Measurements from ENCODE around the gene NUF2. TPM values are rescaled to one million over a fixed set of nuclear protein-coding genes. Genes with fewer than 3 reads are reported as not detected.
A peak's percentile ranks its signal among the peaks of the same experiment; 100 is the strongest.
"Not testable (repeated sequence)": the region's sequence is repeated elsewhere in the genome, so short reads cannot be mapped to it uniquely, and the experiment has no call there.

Gene NUF2
- total RNA-seq, result 1.0 TPM

DNA sequence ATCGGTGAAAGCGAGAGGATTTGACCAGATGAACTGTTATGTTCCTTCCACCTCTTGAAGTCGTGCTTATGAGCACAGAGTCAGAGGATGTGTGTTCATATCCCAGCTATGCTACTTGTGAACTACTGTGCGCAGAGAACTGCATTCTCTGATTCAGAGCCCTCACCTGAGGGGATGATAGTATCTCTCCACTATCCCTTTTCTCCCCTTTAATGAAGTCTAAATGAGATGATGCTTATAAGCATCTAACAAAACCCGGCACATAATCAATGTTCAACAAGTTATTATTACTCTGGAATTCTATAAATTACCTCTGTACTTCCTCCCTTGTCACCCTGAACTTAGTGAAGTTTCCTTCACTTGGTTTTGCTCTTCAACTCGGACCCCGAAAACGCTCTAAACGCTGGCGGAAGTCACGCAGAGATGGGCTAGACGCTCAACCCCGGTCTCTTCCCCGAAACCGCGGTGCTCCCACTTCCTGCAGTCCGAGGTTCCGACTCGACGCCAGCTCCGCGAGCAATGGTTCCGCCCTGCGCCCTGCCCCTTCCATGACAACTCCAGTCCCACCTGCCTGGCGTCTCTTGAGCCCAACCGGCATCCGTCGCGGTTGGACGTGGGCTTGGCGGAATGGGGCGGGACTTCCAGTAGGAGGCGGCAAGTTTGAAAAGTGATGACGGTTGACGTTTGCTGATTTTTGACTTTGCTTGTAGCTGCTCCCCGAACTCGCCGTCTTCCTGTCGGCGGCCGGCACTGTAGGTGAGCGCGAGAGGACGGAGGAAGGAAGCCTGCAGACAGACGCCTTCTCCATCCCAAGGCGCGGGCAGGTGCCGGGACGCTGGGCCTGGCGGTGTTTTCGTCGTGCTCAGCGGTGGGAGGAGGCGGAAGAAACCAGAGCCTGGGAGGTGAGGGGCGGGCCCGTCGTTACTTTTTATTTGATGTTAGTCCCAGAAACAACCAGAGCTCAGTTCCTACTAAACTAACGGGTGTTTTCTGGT lies at the start of gene NUF2:
TSS of gene NUF2 (plus strand) at position 644 of the 995 bp plus-strand sequence. CDS start 4,098 bp downstream, outside the sequence.
- Histone ChIP-seq H3K4me1 (ENCODE audit: control insufficient read depth in 3 of 3, insufficient read depth in 3 of 3, low read length in 3 of 3) (peaks cover 13 to 14% (median 13%) of the 10 kb centered on the region in 3 donors), H3K9me3 (ENCODE audit: control insufficient read depth in 3 of 3, low read length in 3 of 3) (no peaks in the 10 kb centered on the region), H3K9ac (ENCODE audit: low read depth in 1 of 3, low read length in 3 of 3) (peak within 1 kb of the TSS; percentile 69 to 82 (median 69)), H3K27me3 (ENCODE audit: control insufficient read depth in 3 of 3, insufficient read depth in 3 of 3, low read length in 3 of 3) (no peaks in the 10 kb centered on the region), H3K27ac (ENCODE audit: low read depth, low read length) (peak within 1 kb of the TSS; percentile 56), H3K36me3 (ENCODE audit: control insufficient read depth in 3 of 3, insufficient read depth in 3 of 3, low read length in 3 of 3) (peaks cover 0 to 8% (median 7%) of the 10 kb centered on the region in 3 donors), H3K4me3 (ENCODE audit: low read length in 3 of 3) (peak within 1 kb of the TSS; percentile 77 to 95 (median 78))

DNA sequence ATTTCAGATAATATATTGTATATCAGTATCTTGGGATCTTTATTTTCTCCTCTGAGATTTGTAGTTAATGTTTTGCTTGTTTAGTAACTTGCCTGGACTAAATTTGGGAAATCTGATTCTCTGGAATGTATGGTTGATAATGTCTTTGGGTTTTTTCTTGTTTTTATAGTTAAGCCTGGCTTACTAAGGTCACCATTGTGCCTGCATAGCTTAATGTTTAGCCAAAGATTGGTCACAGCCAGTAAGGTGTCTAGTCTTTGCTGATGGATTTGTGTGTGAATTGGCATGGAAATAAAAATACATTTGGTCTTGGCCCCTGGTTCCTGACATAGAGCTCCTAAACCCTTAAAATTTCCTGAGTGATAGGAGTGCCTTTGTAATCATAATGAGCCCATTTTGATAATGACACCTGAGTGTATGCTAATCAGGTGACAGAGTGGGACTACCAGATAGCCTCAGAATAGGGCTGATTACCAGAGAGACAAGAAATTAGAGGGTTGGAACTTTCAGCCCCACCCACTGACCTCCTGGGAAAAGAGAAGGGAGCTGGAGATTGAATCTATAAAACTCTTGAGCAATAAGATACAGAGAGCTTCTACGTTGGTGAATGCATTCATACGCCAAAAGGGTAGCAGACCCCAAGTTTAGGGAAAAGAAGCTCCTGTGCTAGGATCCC lies 47.9 kb upstream of the NUF2 start:
- Histone ChIP-seq H3K36me3 (ENCODE audit: control insufficient read depth in 3 of 3, insufficient read depth in 3 of 3, low read length in 3 of 3) (no peaks in the 10 kb centered on the region), H3K4me3 (ENCODE audit: low read length in 3 of 3) (no peak overlapping the region), H3K27ac (ENCODE audit: low read depth, low read length) (no peak overlapping the region), H3K9ac (ENCODE audit: low read depth in 1 of 3, low read length in 3 of 3) (no peak overlapping the region), H3K27me3 (ENCODE audit: control insufficient read depth in 3 of 3, insufficient read depth in 3 of 3, low read length in 3 of 3) (no peaks in the 10 kb centered on the region), H3K9me3 (ENCODE audit: control insufficient read depth in 3 of 3, low read length in 3 of 3) (peaks cover 0 to 3% (median 0%) of the 10 kb centered on the region in 3 donors), H3K4me1 (ENCODE audit: control insufficient read depth in 3 of 3, insufficient read depth in 3 of 3, low read length in 3 of 3) (no peaks in the 10 kb centered on the region)

- H3K27me3 ChIP-seq (ENCODE audit: control insufficient read depth in 3 of 3, insufficient read depth in 3 of 3, low read length in 3 of 3), result no peaks in the 10 kb centered on the region
- no peaks in the 10 kb centered on the region for H3K4me1 ChIP-seq (ENCODE audit: control insufficient read depth in 3 of 3, insufficient read depth in 3 of 3, low read length in 3 of 3)
- H3K9ac ChIP-seq (ENCODE audit: low read depth in 1 of 3, low read length in 3 of 3), result no peak overlapping the region
- H3K4me3 ChIP-seq (ENCODE audit: low read length in 3 of 3), result no peak overlapping the region
- peaks cover 0 to 3% (median 0%) of the 10 kb centered on the region in 3 donors for H3K9me3 ChIP-seq (ENCODE audit: control insufficient read depth in 3 of 3, low read length in 3 of 3)
- no peaks in the 10 kb centered on the region for H3K36me3 ChIP-seq (ENCODE audit: control insufficient read depth in 3 of 3, insufficient read depth in 3 of 3, low read length in 3 of 3)
- H3K27ac ChIP-seq (ENCODE audit: low read depth, low read length), result no peak overlapping the region
Measured at GRCh38 chr1:163275222-163275621, 46.5 kb upstream of the NUF2 start.

DNA sequence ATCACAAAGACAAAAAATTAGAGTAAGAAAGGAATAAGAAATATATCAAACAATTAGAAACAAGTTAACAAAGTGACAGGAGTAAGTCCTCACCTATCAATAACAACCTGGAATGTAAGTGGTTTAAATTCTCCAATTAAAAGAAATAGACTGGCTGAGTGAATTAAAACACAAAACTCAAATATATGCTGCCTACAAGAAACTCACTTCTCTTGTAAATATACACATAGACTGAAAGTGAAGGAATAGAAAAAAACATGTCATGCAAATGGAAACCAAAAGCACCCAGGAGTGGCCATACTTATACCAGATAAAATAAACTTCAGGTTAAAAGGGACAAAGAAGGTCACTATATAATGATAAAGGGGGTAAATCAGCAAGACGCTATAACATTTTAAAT lies 43.2 kb upstream of the NUF2 start:
- H3K36me3 ChIP-seq (ENCODE audit: control insufficient read depth in 3 of 3, insufficient read depth in 3 of 3, low read length in 3 of 3), result no peaks in the 10 kb centered on the region
- no peaks in the 10 kb centered on the region for H3K4me1 ChIP-seq (ENCODE audit: control insufficient read depth in 3 of 3, insufficient read depth in 3 of 3, low read length in 3 of 3)

DNA sequence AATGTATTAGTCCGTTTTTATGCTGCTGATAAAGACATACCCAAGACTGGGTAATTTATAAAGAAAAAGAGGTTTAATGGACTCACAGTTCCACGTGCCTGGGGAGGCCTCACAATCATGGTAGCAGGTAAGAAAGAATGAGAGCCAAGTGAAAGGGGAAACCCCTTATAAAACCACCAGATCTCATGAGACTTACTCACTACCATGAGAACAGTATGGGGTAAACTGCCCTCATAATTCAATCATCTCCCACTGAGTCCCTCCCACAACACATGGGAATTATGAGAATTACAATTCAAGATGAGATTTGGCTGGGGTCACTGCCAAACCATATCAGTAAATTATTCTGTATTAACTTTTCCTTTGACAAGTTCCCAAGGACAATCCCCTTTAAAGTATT lies 36.9 kb upstream of the NUF2 start:
- H3K4me3 ChIP-seq (ENCODE audit: low read length in 3 of 3); H3K27me3 ChIP-seq (ENCODE audit: control insufficient read depth in 3 of 3, insufficient read depth in 3 of 3, low read length in 3 of 3); H3K36me3 ChIP-seq (ENCODE audit: control insufficient read depth in 3 of 3, insufficient read depth in 3 of 3, low read length in 3 of 3); H3K9me3 ChIP-seq (ENCODE audit: control insufficient read depth in 3 of 3, low read length in 3 of 3); H3K9ac ChIP-seq (ENCODE audit: low read depth in 1 of 3, low read length in 3 of 3); H3K4me1 ChIP-seq (ENCODE audit: control insufficient read depth in 3 of 3, insufficient read depth in 3 of 3, low read length in 3 of 3); H3K27ac ChIP-seq (ENCODE audit: low read depth, low read length): not testable (repeated sequence)

More for the DNA sequence above, 43.2 kb upstream of the NUF2 start:
- peaks cover 0 to 3% (median 0%) of the 10 kb centered on the region in 3 donors for H3K9me3 ChIP-seq (ENCODE audit: control insufficient read depth in 3 of 3, low read length in 3 of 3)
- no peak overlapping the region for H3K9ac ChIP-seq (ENCODE audit: low read depth in 1 of 3, low read length in 3 of 3)
- H3K27ac ChIP-seq (ENCODE audit: low read depth, low read length), result no peak overlapping the region
- H3K27me3 ChIP-seq (ENCODE audit: control insufficient read depth in 3 of 3, insufficient read depth in 3 of 3, low read length in 3 of 3), result no peaks in the 10 kb centered on the region
- H3K4me3 ChIP-seq (ENCODE audit: low read length in 3 of 3), result no peak overlapping the region

GRCh38 chr1:163290025-163290640 lies 31.6 kb upstream of the NUF2 start:
- no peaks in the 10 kb centered on the region for H3K4me1 ChIP-seq (ENCODE audit: control insufficient read depth in 3 of 3, insufficient read depth in 3 of 3, low read length in 3 of 3)
- no peaks in the 10 kb centered on the region for H3K9me3 ChIP-seq (ENCODE audit: control insufficient read depth in 3 of 3, low read length in 3 of 3)
- no peak overlapping the region for H3K4me3 ChIP-seq (ENCODE audit: low read length in 3 of 3)
- H3K9ac ChIP-seq (ENCODE audit: low read depth in 1 of 3, low read length in 3 of 3), result no peak overlapping the region
- H3K27me3 ChIP-seq (ENCODE audit: control insufficient read depth in 3 of 3, insufficient read depth in 3 of 3, low read length in 3 of 3), result no peaks in the 10 kb centered on the region
- H3K27ac ChIP-seq (ENCODE audit: low read depth, low read length), result no peak overlapping the region
- H3K36me3 ChIP-seq (ENCODE audit: control insufficient read depth in 3 of 3, insufficient read depth in 3 of 3, low read length in 3 of 3), result no peaks in the 10 kb centered on the region

DNA sequence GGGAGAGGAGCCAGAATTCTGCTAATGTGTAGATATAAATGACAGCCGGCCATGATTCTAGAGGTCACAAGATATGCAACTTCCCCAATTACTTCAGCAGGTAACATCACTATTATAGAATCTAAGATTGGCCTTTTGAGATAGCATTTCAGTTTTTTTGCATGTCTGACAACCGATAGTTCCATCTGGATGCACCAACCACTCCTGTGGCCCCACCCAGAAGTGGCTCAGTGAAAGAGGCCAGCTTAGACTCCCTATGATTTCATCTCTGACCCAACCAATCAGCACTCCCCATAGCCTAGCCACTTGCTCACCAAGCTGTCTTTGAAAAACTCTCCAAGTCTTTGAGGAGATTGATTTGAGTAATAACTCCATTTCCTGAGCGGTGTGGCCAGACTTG lies 30.3 kb upstream of the NUF2 start:
- no peak overlapping the region for H3K27ac ChIP-seq (ENCODE audit: low read depth, low read length)
- no peaks in the 10 kb centered on the region for H3K9me3 ChIP-seq (ENCODE audit: control insufficient read depth in 3 of 3, low read length in 3 of 3)
- no peaks in the 10 kb centered on the region for H3K36me3 ChIP-seq (ENCODE audit: control insufficient read depth in 3 of 3, insufficient read depth in 3 of 3, low read length in 3 of 3)
- H3K27me3 ChIP-seq (ENCODE audit: control insufficient read depth in 3 of 3, insufficient read depth in 3 of 3, low read length in 3 of 3), result no peaks in the 10 kb centered on the region
- no peaks in the 10 kb centered on the region for H3K4me1 ChIP-seq (ENCODE audit: control insufficient read depth in 3 of 3, insufficient read depth in 3 of 3, low read length in 3 of 3)
- H3K4me3 ChIP-seq (ENCODE audit: low read length in 3 of 3), result no peak overlapping the region
- H3K9ac ChIP-seq (ENCODE audit: low read depth in 1 of 3, low read length in 3 of 3), result no peak overlapping the region

DNA sequence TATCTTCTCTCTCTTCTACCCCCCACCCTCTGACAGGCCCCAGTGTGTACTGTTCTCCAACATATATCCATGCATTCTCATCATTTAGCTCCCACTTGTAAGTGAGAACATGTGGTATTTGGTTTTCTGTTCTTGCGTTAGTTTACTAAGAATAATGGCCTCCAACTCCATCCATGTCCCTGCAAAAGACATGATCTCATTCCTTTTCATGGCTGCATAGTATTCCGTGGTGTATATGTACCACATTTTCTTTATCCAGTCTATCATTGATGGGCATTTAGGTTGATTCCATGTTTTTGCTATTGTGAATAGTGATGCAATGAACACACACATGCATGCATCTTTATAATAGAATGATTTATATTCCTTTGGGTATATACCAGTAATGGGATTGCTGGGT lies 29.6 kb upstream of the NUF2 start:
- H3K9me3 ChIP-seq (ENCODE audit: control insufficient read depth in 3 of 3, low read length in 3 of 3); H3K27me3 ChIP-seq (ENCODE audit: control insufficient read depth in 3 of 3, insufficient read depth in 3 of 3, low read length in 3 of 3); H3K27ac ChIP-seq (ENCODE audit: low read depth, low read length); H3K36me3 ChIP-seq (ENCODE audit: control insufficient read depth in 3 of 3, insufficient read depth in 3 of 3, low read length in 3 of 3); H3K4me1 ChIP-seq (ENCODE audit: control insufficient read depth in 3 of 3, insufficient read depth in 3 of 3, low read length in 3 of 3); H3K4me3 ChIP-seq (ENCODE audit: low read length in 3 of 3); H3K9ac ChIP-seq (ENCODE audit: low read depth in 1 of 3, low read length in 3 of 3): not testable (repeated sequence)

- H3K9ac ChIP-seq (ENCODE audit: low read depth in 1 of 3, low read length in 3 of 3), result not testable (repeated sequence)
Measured at GRCh38 chr1:163293497-163293896, 28.3 kb upstream of the NUF2 start.

GRCh38 chr1:163295949-163296348 lies 25.8 kb upstream of the NUF2 start:
- H3K9ac ChIP-seq (ENCODE audit: low read depth in 1 of 3, low read length in 3 of 3), result no peak overlapping the region
- H3K4me1 ChIP-seq (ENCODE audit: control insufficient read depth in 3 of 3, insufficient read depth in 3 of 3, low read length in 3 of 3), result no peaks in the 10 kb centered on the region
- no peak overlapping the region for H3K4me3 ChIP-seq (ENCODE audit: low read length in 3 of 3)
- H3K27ac ChIP-seq (ENCODE audit: low read depth, low read length), result no peak overlapping the region
- no peaks in the 10 kb centered on the region for H3K9me3 ChIP-seq (ENCODE audit: control insufficient read depth in 3 of 3, low read length in 3 of 3)
- no peaks in the 10 kb centered on the region for H3K27me3 ChIP-seq (ENCODE audit: control insufficient read depth in 3 of 3, insufficient read depth in 3 of 3, low read length in 3 of 3)
- no peaks in the 10 kb centered on the region for H3K36me3 ChIP-seq (ENCODE audit: control insufficient read depth in 3 of 3, insufficient read depth in 3 of 3, low read length in 3 of 3)

More at GRCh38 chr1:163293497-163293896, 28.3 kb upstream of the NUF2 start:
- H3K4me3 ChIP-seq (ENCODE audit: low read length in 3 of 3); H3K9me3 ChIP-seq (ENCODE audit: control insufficient read depth in 3 of 3, low read length in 3 of 3); H3K27ac ChIP-seq (ENCODE audit: low read depth, low read length); H3K27me3 ChIP-seq (ENCODE audit: control insufficient read depth in 3 of 3, insufficient read depth in 3 of 3, low read length in 3 of 3); H3K36me3 ChIP-seq (ENCODE audit: control insufficient read depth in 3 of 3, insufficient read depth in 3 of 3, low read length in 3 of 3); H3K4me1 ChIP-seq (ENCODE audit: control insufficient read depth in 3 of 3, insufficient read depth in 3 of 3, low read length in 3 of 3): not testable (repeated sequence)

All from skeletal muscle tissue (tissue), 4 donors.